Measurements from ENCODE around the gene SERGEF. TPM values are rescaled to one million over a fixed set of nuclear protein-coding genes. Genes with fewer than 3 reads are reported as not detected.

SERGEF gene
- total RNA-seq, 1 experiment from 2014 or later = 26.1 TPM

Other genes with a start within 250 kb of the SERGEF start
- gene TPH1, start 33.2 kb upstream of the SERGEF start, total RNA-seq (2014; rRNA removed; shearing (Covaris generic)) = not detected in 2 replicates
- gene SAAL1, start 93.0 kb upstream of the SERGEF start, total RNA-seq (2014; rRNA removed; shearing (Covaris generic)) = 52.9 and 56.0 TPM in 2 replicates
- not detected in 2 replicates for gene MRGPRX3, start 119.5 kb upstream of the SERGEF start, total RNA-seq (2014; rRNA removed; shearing (Covaris generic))
- not detected in 2 replicates for gene MRGPRX4, start 159.8 kb upstream of the SERGEF start, total RNA-seq (2014; rRNA removed; shearing (Covaris generic))
- gene SAA4, start 223.8 kb upstream of the SERGEF start, total RNA-seq (2014; rRNA removed; shearing (Covaris generic)) = 0.43 TPM in 1 of 2 replicates, not detected in the other
- 4.9 and 12.9 TPM in 2 replicates for gene SAA2, start 235.6 kb upstream of the SERGEF start, total RNA-seq (2014; rRNA removed; shearing (Covaris generic))

Data from A172 (cell line).